Liver (tissue), 9 donors: ENCODE results near the gene CCPG1. TPM values are rescaled to one million over a fixed set of nuclear protein-coding genes. Genes with fewer than 3 reads are reported as not detected.

Source experiments
- DNase-seq: peaks from one replicate; pipeline ENCODE4 v3.0.0-alpha.2; 2017; ENCODE audit warnings: low spot score
- H3K27ac ChIP-seq, 2 donors: one replicate each; pipeline ENCODE4 v1.7.0; 2013; ENCODE audit warnings: inconsistent platforms in 2 of 2, low read length in 2 of 2, control low read depth in 1 of 2, low read depth in 1 of 2, mild to moderate bottlenecking in 1 of 2
- H3K27me3 ChIP-seq, 4 donors: one replicate each; pipeline versions ENCODE4 v1.6.1 to v1.7.0; 2013; ENCODE audit warnings: low read length in 3 of 4, inconsistent platforms in 1 of 4, mild to moderate bottlenecking in 1 of 4, moderate library complexity in 1 of 4; ENCODE audit not compliant: control insufficient read depth in 4 of 4, insufficient read depth in 4 of 4
- H3K36me3 ChIP-seq, 4 donors: one replicate each; pipeline versions ENCODE4 v1.6.1 to v1.7.0; 2013; ENCODE audit warnings: low read length in 3 of 4, mild to moderate bottlenecking in 3 of 4, low read depth in 1 of 4, moderate library complexity in 1 of 4; ENCODE audit not compliant: control insufficient read depth in 4 of 4, insufficient read depth in 3 of 4
- H3K4me1 ChIP-seq, 4 donors: one replicate each; pipeline versions ENCODE4 v1.6.1 to v1.7.0; 2013; ENCODE audit warnings: low read length in 3 of 4, mild to moderate bottlenecking in 3 of 4, moderate library complexity in 1 of 4; ENCODE audit not compliant: control insufficient read depth in 4 of 4, insufficient read depth in 4 of 4
- H3K4me3 ChIP-seq, 3 donors: one replicate each; pipeline versions ENCODE4 v1.6.1 to v1.7.0; 2013; ENCODE audit warnings: low read length in 3 of 3, control low read depth in 1 of 3, low read depth in 1 of 3, mild to moderate bottlenecking in 1 of 3
- H3K9ac ChIP-seq, 2 donors: one replicate each; pipeline ENCODE4 v1.7.0; 2013; ENCODE audit warnings: low read length in 2 of 2, mild to moderate bottlenecking in 2 of 2, moderate library complexity in 2 of 2, control low read depth in 1 of 2, low read depth in 1 of 2
- H3K9me3 ChIP-seq, 4 donors: one replicate each; pipeline versions ENCODE4 v1.6.1 to v1.7.0; 2013; ENCODE audit warnings: low read length in 3 of 4; ENCODE audit not compliant: control insufficient read depth in 4 of 4
- ATF3 ChIP-seq: IDR thresholded peaks from 2 replicates; pipeline ENCODE4 v1.6.1; 2016; ENCODE audit warnings: antibody characterized with exemption
- CTCF ChIP-seq: fragments of 150-350 bp; IDR thresholded peaks from 2 replicates; pipeline ENCODE4 v1.5.1; 2017; ENCODE audit warnings: improper control_type of control experiment, low read depth, low read length; ENCODE audit not compliant: missing input control
- EGR1 ChIP-seq, 2 donors: IDR thresholded peaks; 2 replicates each; pipeline ENCODE4 v1.6.1; 2016 to 2018; ENCODE audit warnings: antibody characterized with exemption in 2 of 2, low read depth in 2 of 2
- FOXA1 ChIP-seq: IDR thresholded peaks from 2 replicates; pipeline ENCODE4 v1.6.1; 2016; ENCODE audit warnings: antibody characterized with exemption
- JUND ChIP-seq, 2 donors: IDR thresholded peaks; 2 replicates each; pipeline ENCODE4 v1.6.1; 2016; ENCODE audit warnings: antibody characterized with exemption in 2 of 2
- MAX ChIP-seq: IDR thresholded peaks from 2 replicates; pipeline ENCODE4 v1.6.1; 2016; ENCODE audit warnings: antibody characterized with exemption
- RAD21 ChIP-seq, 2 donors: IDR thresholded peaks; 2 replicates each; pipeline ENCODE4 v1.6.1; 2016; ENCODE audit warnings: antibody characterized with exemption in 2 of 2, mild to moderate bottlenecking in 2 of 2
- REST ChIP-seq: IDR thresholded peaks from 2 replicates; pipeline ENCODE4 v1.6.1; 2016; ENCODE audit warnings: antibody characterized with exemption, mild to moderate bottlenecking
- RXRA ChIP-seq, 2 donors: IDR thresholded peaks; 2 replicates each; pipeline ENCODE4 v1.6.1; 2017 to 2018; ENCODE audit warnings: antibody characterized with exemption in 2 of 2, mild to moderate bottlenecking in 1 of 2
- SP1 ChIP-seq: IDR thresholded peaks from 2 replicates; pipeline ENCODE4 v1.6.1; 2018; ENCODE audit warnings: antibody characterized with exemption, mild to moderate bottlenecking
- TAF1 ChIP-seq: conservative IDR thresholded peaks from 2 replicates; pipeline ENCODE4 v1.6.1; 2016; ENCODE audit warnings: antibody characterized with exemption, mild to moderate bottlenecking
- ZBTB33 ChIP-seq: IDR thresholded peaks from 2 replicates; pipeline ENCODE4 v1.6.1; 2016; ENCODE audit warnings: antibody characterized with exemption
- WGBS: extraction: QIAGEN DNeasy Blood & Tissue Kit; methylation state at CpG from one replicate; pipeline ENCODE4 v1.1.7; 2013; 5-methylcytosine and 5-hydroxymethylcytosine counted together
- polyA plus RNA-seq, 2 donors: library from polyadenylated mRNA; stranded (reverse) in 1 of 2; unstranded in 1 of 2; fragments of 200-250 nt in 1 of 2; fragments of >200 nt in 1 of 2; fragmentation: Nextera tagmentation in 1 of 2; extraction: Ambion mirVana in 1 of 2; gene quantifications; one replicate each; pipeline versions ENCODE4 v1.2.1 to v1.2.3, GENCODE V29; 2013 to 2015
- total RNA-seq, 2 donors: library from RNA; depleted of rRNA; stranded (reverse); fragments of >200 nt; gene quantifications; one replicate each; pipeline ENCODE4 v1.2.3, GENCODE V29; 2014
- donor health status: healthy.
- donor health status: healthy.
- donor health status: healthy.
- donor health status: healthy.
- donor health status: healthy.

CCPG1 gene
- total and polyA plus RNA-seq, 4 donors, result 21.5 to 89.1 (median 53.2) TPM

GRCh38 chr15:55398243-55398642, 9.9 kb downstream of the CCPG1 start (continued):
- TF ChIP-seq RAD21 (IDR thresholded peaks at IDR 0.05), result no peak
- TF ChIP-seq ZBTB33, result no peak
- TF ChIP-seq SP1, result no peak
- no peak for TF ChIP-seq EGR1 (IDR thresholded peaks at IDR 0.05; ENCODE audit: low read depth in 2 of 2)

- DNase-seq, result no peak
- Histone ChIP-seq H3K36me3 (peaks cover 0 to 2% (median under 1%) of the 10 kb centered on the region in 4 donors), H3K27ac (peak overlapping the region in 1 of 2 donors; percentile 18), H3K9me3 (no peaks in the 10 kb centered on the region), H3K4me1 (peaks cover 0 to 2% (median 0%) of the 10 kb centered on the region in 4 donors), H3K9ac (no peak overlapping the region), H3K27me3 (no peaks in the 10 kb centered on the region), H3K4me3 (no peak overlapping the region)
- no peak for TF ChIP-seq REST
- 100% methylated on average over 1 of the region's 1 CpG for WGBS
Observed at GRCh38 chr15:55394694-55395093, 13.5 kb downstream of the CCPG1 start.

GRCh38 chr15:55389264-55389607, 18.9 kb downstream of the CCPG1 start:
- H3K4me3 ChIP-seq, result no peak overlapping the region

More at GRCh38 chr15:55389264-55389607, 18.9 kb downstream of the CCPG1 start:
- TF ChIP-seq MAX (no peak), FOXA1 (no peak), ZBTB33 (no peak), ATF3 (no peak), REST (no peak), JUND (IDR thresholded peaks at IDR 0.05) (no peak), TAF1 (no peak), EGR1 (IDR thresholded peaks at IDR 0.05; ENCODE audit: low read depth in 2 of 2) (no peak), RXRA (IDR thresholded peaks at IDR 0.05) (no peak), CTCF (no peak)
- Histone ChIP-seq H3K27ac (no peak overlapping the region), H3K27me3 (no peaks in the 10 kb centered on the region), H3K9me3 (no peaks in the 10 kb centered on the region), H3K4me1 (peaks cover 0 to 2% (median 0%) of the 10 kb centered on the region in 4 donors), H3K36me3 (peaks cover 2 to 14% (median 5%) of the 10 kb centered on the region in 4 donors), H3K9ac (no peak overlapping the region)
- DNase-seq, result no peak
